ENCODE results near the gene ATG12. TPM values are rescaled to one million over a fixed set of nuclear protein-coding genes. Genes with fewer than 3 reads are reported as not detected.
A peak's percentile ranks its signal among the peaks of the same experiment; 100 is the strongest.

ATG12 gene
- total RNA-seq, 1 donor: 80.0 TPM

DNA sequence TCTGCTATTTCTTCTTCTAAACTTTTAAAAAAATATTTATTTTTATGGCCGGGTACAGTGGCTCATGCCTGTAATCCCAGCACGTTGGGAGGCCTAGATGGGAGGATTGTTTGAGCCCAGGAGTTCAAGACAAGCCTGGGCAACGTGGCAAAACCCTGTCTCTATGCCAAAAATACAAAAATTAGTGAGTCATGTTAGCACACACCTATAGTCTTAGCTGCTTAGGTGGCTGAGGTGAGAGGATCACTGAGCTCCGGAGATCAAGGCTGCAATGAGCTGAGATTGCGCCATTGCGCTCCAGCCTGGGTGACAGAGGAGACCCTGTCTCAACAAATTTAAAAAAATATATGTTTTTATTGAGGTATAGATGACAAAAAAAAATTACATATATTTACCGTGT, 5.9 kb upstream of the ATG12 start:
- H3K4me3 ChIP-seq (ENCODE audit: insufficient read depth, low read length): no peak overlapping the region
- DNase-seq (ENCODE audit: insufficient read length, low spot score, missing footprints): no peak
- no peak overlapping the region for H3K4me2 ChIP-seq (ENCODE audit: insufficient read depth, low read length)
- H3K79me2 ChIP-seq (ENCODE audit: insufficient read depth, low read length): peaks cover 97% of the 10 kb centered on the region
- peaks cover 14% of the 10 kb centered on the region for H3K4me1 ChIP-seq (ENCODE audit: insufficient read depth, low read length)
- TF ChIP-seq, protein P1, sequence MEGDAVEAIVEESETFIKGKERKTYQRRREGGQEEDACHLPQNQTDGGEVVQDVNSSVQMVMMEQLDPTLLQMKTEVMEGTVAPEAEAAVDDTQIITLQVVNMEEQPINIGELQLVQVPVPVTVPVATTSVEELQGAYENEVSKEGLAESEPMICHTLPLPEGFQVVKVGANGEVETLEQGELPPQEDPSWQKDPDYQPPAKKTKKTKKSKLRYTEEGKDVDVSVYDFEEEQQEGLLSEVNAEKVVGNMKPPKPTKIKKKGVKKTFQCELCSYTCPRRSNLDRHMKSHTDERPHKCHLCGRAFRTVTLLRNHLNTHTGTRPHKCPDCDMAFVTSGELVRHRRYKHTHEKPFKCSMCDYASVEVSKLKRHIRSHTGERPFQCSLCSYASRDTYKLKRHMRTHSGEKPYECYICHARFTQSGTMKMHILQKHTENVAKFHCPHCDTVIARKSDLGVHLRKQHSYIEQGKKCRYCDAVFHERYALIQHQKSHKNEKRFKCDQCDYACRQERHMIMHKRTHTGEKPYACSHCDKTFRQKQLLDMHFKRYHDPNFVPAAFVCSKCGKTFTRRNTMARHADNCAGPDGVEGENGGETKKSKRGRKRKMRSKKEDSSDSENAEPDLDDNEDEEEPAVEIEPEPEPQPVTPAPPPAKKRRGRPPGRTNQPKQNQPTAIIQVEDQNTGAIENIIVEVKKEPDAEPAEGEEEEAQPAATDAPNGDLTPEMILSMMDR (IDR thresholded peaks at IDR 0.05; ENCODE audit: extremely low read depth, low read depth, low read length): no peak
- H3K27me3 ChIP-seq (ENCODE audit: insufficient read depth, low read length): no peaks in the 10 kb centered on the region
- H3K27ac ChIP-seq (ENCODE audit: low read depth, low read length): no peak overlapping the region
- peaks cover 50% of the 10 kb centered on the region for H4K20me1 ChIP-seq (ENCODE audit: insufficient read depth, low read length)
- no peak overlapping the region for H2AFZ ChIP-seq (ENCODE audit: low read length)
- H3K9me3 ChIP-seq (ENCODE audit: low read depth, low read length): no peaks in the 10 kb centered on the region
- H3K36me3 ChIP-seq (ENCODE audit: insufficient read depth, low read length): no peaks in the 10 kb centered on the region

DNA sequence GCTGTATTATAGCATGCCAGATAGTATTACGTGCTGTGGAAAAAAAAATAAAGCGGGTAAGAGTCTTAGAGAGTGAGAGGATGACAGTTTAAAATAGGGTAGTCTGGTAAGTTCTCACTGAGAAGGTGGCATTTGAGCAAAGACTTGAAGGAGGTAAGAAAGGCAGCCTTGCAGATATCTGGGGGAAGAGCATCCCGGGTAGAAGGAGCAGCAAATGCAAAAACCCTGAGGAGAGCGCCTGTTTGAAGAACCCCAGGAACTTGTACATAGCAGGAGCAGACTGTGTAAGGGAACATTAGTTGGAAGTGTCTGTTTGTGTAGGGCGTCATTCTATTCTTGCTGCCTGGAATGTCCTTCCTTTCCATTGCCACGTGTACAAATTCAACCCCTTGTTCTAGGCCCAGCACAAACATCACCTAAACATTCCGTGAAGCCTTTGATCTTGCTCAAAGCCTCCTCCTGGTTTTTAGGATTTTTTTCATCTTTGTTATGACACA, 3.0 kb upstream of the ATG12 start:
- TF ChIP-seq, protein P1 (IDR thresholded peaks at IDR 0.05; ENCODE audit: extremely low read depth, low read depth, low read length): no peak
- peaks cover 40% of the 10 kb centered on the region for H4K20me1 ChIP-seq (ENCODE audit: insufficient read depth, low read length)
- H3K4me3 ChIP-seq (ENCODE audit: insufficient read depth, low read length): no peak overlapping the region
- H3K27ac ChIP-seq (ENCODE audit: low read depth, low read length): no peak overlapping the region
- no peaks in the 10 kb centered on the region for H3K36me3 ChIP-seq (ENCODE audit: insufficient read depth, low read length)
- peak overlapping the region; percentile 94 for H3K4me2 ChIP-seq (ENCODE audit: insufficient read depth, low read length)
- H3K4me1 ChIP-seq (ENCODE audit: insufficient read depth, low read length): peaks cover 26% of the 10 kb centered on the region
- no peaks in the 10 kb centered on the region for H3K27me3 ChIP-seq (ENCODE audit: insufficient read depth, low read length)
- no peak for DNase-seq (ENCODE audit: insufficient read length, low spot score, missing footprints)
- H3K9me3 ChIP-seq (ENCODE audit: low read depth, low read length): no peaks in the 10 kb centered on the region
- peaks cover 93% of the 10 kb centered on the region for H3K79me2 ChIP-seq (ENCODE audit: insufficient read depth, low read length)
- no peak overlapping the region for H2AFZ ChIP-seq (ENCODE audit: low read length)

DNA sequence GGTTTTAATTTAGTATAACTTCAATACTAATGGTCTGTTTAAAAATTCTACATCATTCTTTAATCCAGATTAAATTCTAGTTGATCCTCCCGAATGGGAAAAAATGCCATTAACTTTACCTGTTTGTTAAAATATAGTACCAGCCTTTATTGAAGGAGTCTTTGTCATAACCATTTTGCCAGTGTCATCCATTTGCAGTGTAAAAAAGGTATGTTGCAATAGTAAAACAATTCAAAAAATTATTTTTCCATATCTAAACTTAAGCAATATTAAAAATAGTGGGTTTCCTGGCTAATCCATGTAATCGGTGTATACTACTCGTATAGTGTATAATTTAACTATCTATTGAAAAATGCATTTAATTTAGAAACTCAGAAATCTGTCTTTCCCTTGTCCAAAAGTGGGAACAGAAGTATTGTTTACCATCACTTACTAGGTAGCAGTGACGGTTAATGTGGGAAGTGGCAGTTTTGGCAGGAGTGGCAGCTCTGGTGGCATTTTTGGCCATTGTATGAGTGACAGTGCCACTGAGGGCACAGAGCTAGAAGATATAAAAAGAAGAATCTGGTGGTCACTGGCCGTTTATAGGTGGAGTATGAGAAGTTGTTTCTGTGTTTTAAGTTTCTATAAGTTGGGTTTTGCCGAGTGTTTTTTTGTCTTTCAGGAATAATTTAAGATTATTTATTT, 2.2 kb upstream of the ATG12 start:
- Histone ChIP-seq H3K27ac (ENCODE audit: low read depth, low read length) (no peak overlapping the region), H4K20me1 (ENCODE audit: insufficient read depth, low read length) (peaks cover 42% of the 10 kb centered on the region), H3K79me2 (ENCODE audit: insufficient read depth, low read length) (peaks cover 93% of the 10 kb centered on the region), H3K4me2 (ENCODE audit: insufficient read depth, low read length) (peak overlapping the region; percentile 94), H3K9me3 (ENCODE audit: low read depth, low read length) (no peaks in the 10 kb centered on the region), H2AFZ (ENCODE audit: low read length) (no peak overlapping the region), H3K4me3 (ENCODE audit: insufficient read depth, low read length) (peak overlapping the region; percentile 98), H3K27me3 (ENCODE audit: insufficient read depth, low read length) (no peaks in the 10 kb centered on the region), H3K4me1 (ENCODE audit: insufficient read depth, low read length) (peaks cover 33% of the 10 kb centered on the region), H3K36me3 (ENCODE audit: insufficient read depth, low read length) (no peaks in the 10 kb centered on the region)
- TF ChIP-seq, protein P1 (IDR thresholded peaks at IDR 0.05; ENCODE audit: extremely low read depth, low read depth, low read length): no peak
- DNase-seq (ENCODE audit: insufficient read length, low spot score, missing footprints): no peak

DNA sequence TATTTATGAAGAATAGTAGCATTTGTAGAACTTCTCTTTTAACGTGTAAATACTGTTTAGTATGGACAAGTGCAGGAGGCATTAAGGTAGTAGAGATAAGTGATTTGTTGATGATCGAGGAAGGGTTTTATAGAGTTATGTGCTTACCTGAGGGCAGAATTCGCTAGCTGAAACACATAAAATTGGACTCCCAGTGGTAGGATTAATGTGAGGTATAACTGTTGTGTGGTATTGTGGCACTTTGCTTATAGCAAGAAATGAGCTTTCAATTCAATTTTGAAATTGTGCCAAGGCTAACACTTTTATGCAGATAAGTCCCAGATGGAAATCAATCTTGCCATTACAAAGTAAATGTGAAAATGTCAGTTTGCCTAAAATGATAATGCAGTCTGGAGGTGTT, 1.6 kb upstream of the ATG12 start:
- peak overlapping the region; percentile 94 for H3K4me2 ChIP-seq (ENCODE audit: insufficient read depth, low read length)
- TF ChIP-seq, protein P1 (IDR thresholded peaks at IDR 0.05; ENCODE audit: extremely low read depth, low read depth, low read length): no peak
- H3K4me3 ChIP-seq (ENCODE audit: insufficient read depth, low read length): peak overlapping the region; percentile 98
- H3K36me3 ChIP-seq (ENCODE audit: insufficient read depth, low read length): no peaks in the 10 kb centered on the region
- H3K27ac ChIP-seq (ENCODE audit: low read depth, low read length): peak overlapping the region; percentile 94
- peak overlapping the region; percentile 92 for H2AFZ ChIP-seq (ENCODE audit: low read length)
- H4K20me1 ChIP-seq (ENCODE audit: insufficient read depth, low read length): peaks cover 47% of the 10 kb centered on the region
- no peaks in the 10 kb centered on the region for H3K9me3 ChIP-seq (ENCODE audit: low read depth, low read length)
- no peaks in the 10 kb centered on the region for H3K27me3 ChIP-seq (ENCODE audit: insufficient read depth, low read length)
- peaks cover 36% of the 10 kb centered on the region for H3K4me1 ChIP-seq (ENCODE audit: insufficient read depth, low read length)
- no peak for DNase-seq (ENCODE audit: insufficient read length, low spot score, missing footprints)
- peaks cover 93% of the 10 kb centered on the region for H3K79me2 ChIP-seq (ENCODE audit: insufficient read depth, low read length)

Data from osteoblast (primary cell).